CD4-positive, alpha-beta T cell (primary cell): ENCODE results near the gene TLCD3B. TPM values are rescaled to one million over a fixed set of nuclear protein-coding genes. Genes with fewer than 3 reads are reported as not detected.
A peak's percentile ranks its signal among the peaks of the same experiment; 100 is the strongest.

Experiments used
- ATAC-seq: fragments of 200-7000 bp; cut with Tn5 transposase; one replicate; pipeline ENCODE4 v1.10.0; 2022; ENCODE audit warnings: mild to moderate bottlenecking; ENCODE audit not compliant: poor library complexity
- CTCF ChIA-PET: fragments of 350-600 bp; sonication (Branson Sonifier 250); formaldehyde crosslinking; loops from one replicate; lab custom pipeline; 2021; ENCODE audit warnings: antibody characterized with exemption, inconsistent platforms; lab: Charles Lee
- POLR2A ChIA-PET: fragments of 350-600 bp; sonication (Branson Sonifier 250); formaldehyde crosslinking; loops from one replicate; lab custom pipeline; 2021; ENCODE audit warnings: antibody characterized with exemption, inconsistent platforms; lab: Charles Lee
- DNase-seq, 14 experiments: peaks; one replicate each; pipeline ENCODE4 v3.0.0-alpha.2; 2013 to 2020; ENCODE audit warnings: mixed read lengths in 2 of 14
- H3K27ac ChIP-seq, 2 donors: one replicate each; pipeline versions ENCODE4 v1.5.1 to v1.7.0; 2013; ENCODE audit warnings: low read length in 2 of 2, low read depth in 1 of 2, mild to moderate bottlenecking in 1 of 2
- H3K27me3 ChIP-seq, 2 experiments: 1 replicate in 1 of 2; 2 replicates in 1 of 2; pipeline versions ENCODE4 v1.6.1 to v1.7.0; 2013; ENCODE audit warnings: low read length in 2 of 2, control low read depth in 1 of 2, mild to moderate bottlenecking in 1 of 2, moderate library complexity in 1 of 2; ENCODE audit not compliant: insufficient read depth in 2 of 2, control insufficient read depth in 1 of 2
- H3K36me3 ChIP-seq: one replicate; pipeline ENCODE4 v1.6.1; 2013; ENCODE audit warnings: low read length, control low read depth; ENCODE audit not compliant: insufficient read depth
- H3K4me1 ChIP-seq: one replicate; pipeline ENCODE4 v1.6.1; 2013; ENCODE audit warnings: low read length, control low read depth; ENCODE audit not compliant: insufficient read depth
- H3K4me3 ChIP-seq: one replicate; pipeline ENCODE4 v1.5.1; 2013; ENCODE audit warnings: mild to moderate bottlenecking, low read length, moderate library complexity
- H3K9me3 ChIP-seq, 2 experiments: 1 replicate in 1 of 2; 2 replicates in 1 of 2; pipeline versions ENCODE4 v1.6.1 to v1.7.0; 2013; ENCODE audit warnings: low read length in 2 of 2, mild to moderate bottlenecking in 2 of 2, control low read depth in 1 of 2, moderate library complexity in 1 of 2; ENCODE audit not compliant: control insufficient read depth in 1 of 2, insufficient read depth in 1 of 2
- H3K27ac Mint-ChIP-seq: one replicate; pipeline ENCODE4 v1.8.0; 2020; ENCODE audit warnings: mixed read lengths
- H3K27me3 Mint-ChIP-seq: one replicate; pipeline ENCODE4 v1.8.0; 2021; ENCODE audit warnings: mixed read lengths
- H3K36me3 Mint-ChIP-seq: one replicate; pipeline ENCODE4 v1.8.0; 2021; ENCODE audit warnings: low read depth, mixed read lengths
- H3K4me1 Mint-ChIP-seq: one replicate; pipeline ENCODE4 v1.8.0; 2021; ENCODE audit warnings: low read depth, mixed read lengths
- H3K4me3 Mint-ChIP-seq: one replicate; pipeline ENCODE4 v1.8.0; 2020; ENCODE audit warnings: mild to moderate bottlenecking, mixed read lengths
- H3K9me3 Mint-ChIP-seq: one replicate; pipeline ENCODE4 v1.8.0; 2020; ENCODE audit warnings: mixed read lengths
- CTCF ChIP-seq: fragments of 200-600 bp; IDR thresholded peaks from one replicate; pipeline ENCODE4 v1.8.0; 2022; ENCODE audit warnings: antibody characterized with exemption, mild to moderate bottlenecking
- intact Hi-C, 2 experiments: fragments of 100-400 bp; cut with DNase I in 1 of 2; cut with micrococcal nuclease in 1 of 2; formaldehyde crosslinking; loops; one replicate each; pipeline versions ENCODE4 v1.15.1 to v1.9.0; 2023 to 2025; cut with DNase I, micrococcal nuclease
- total RNA-seq, 174 experiments: library from RNA in 2 of 174; stranded (reverse) in 2 of 174; gene quantifications; one replicate each; pipeline ENCODE4 v1.2.3 and lab custom pipeline; 2021 to 2026

The TLCD3B gene
- total RNA-seq, 2 experiments from 2014 or later: not detected

DNA sequence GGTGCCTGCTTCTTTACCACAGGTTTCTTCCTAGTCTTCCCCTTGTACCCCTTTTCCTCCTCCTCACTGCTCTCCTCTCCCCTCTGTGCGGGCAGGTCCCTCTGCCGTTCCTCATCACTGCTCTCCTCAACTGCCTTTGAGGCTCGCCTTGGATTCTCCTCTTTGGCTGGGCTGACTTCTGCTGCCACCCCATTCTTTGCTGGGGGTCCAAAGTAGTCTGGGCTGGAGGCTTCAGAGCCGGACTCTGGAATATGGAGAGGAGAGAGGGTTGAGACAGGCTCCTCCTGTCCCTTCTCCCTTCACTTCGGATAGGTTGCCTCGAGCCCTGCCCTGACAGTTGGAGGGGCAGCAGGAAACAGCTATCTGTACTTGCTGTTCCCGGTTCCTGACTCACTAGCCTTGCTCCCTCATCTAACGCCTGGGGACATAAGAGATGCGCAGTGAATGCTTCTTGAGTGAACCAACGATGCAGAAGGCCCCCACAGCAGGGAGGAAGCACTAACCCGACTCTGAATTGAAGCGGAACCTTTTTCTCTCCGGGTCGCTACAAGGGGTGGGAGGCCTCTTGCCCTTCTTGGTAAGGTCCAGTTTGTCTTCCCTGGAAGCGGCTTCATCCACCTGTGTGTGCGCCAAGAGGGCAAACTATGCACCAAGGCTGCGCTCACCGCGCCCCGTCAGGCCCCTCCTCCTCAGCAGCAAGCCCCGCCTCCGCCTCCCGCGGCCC lies 36.3 kb downstream of the TLCD3B start:
- intact Hi-C loops: loop anchor here (1.0 to 10.0 kb wide), 12 partner anchors 20 to 1170 kb away; partner anchors contain the start of genes ASPHD1 (in 1 of the 2), ATXN2L (in 1 of the 2), CDIPT (in 1 of the 2) and FBXL19 (in 1 of the 2)
- DNase-seq (peak in 7 of 14 experiments; percentile 56 to 77 (median 67)), ATAC-seq (no peak)
- peaks cover 29% of the 10 kb centered on the region for H3K4me1 ChIP-seq
- peaks cover 70% of the 10 kb centered on the region for H3K36me3 Mint-ChIP-seq
- peaks cover 33% of the 10 kb centered on the region for H3K4me1 Mint-ChIP-seq
- no peaks in the 10 kb centered on the region for H3K27me3 ChIP-seq
- peaks cover 47% of the 10 kb centered on the region for H3K36me3 ChIP-seq
- no peaks in the 10 kb centered on the region for H3K9me3 ChIP-seq
- ChIA-PET POLR2A (interaction anchor here (0.8 to 2.6 kb wide), 9 partner anchors 21 to 293 kb away, joined by 3 to 18 read pairs (median 5); partner anchors contain the start of genes ALDOA, CORO1A, KCTD13 and SEZ6L2), CTCF (no interaction called here)
- peak overlapping the region; percentile 83 for H3K4me3 ChIP-seq
- peak overlapping the region; percentile 98 for H3K4me3 Mint-ChIP-seq
- H3K27ac Mint-ChIP-seq: peak overlapping the region; percentile 99
- no peaks in the 10 kb centered on the region for H3K9me3 Mint-ChIP-seq
- H3K27me3 Mint-ChIP-seq: no peaks in the 10 kb centered on the region
- H3K27ac ChIP-seq: peak overlapping the region; percentile 98
- TF ChIP-seq CTCF: no peak

DNA sequence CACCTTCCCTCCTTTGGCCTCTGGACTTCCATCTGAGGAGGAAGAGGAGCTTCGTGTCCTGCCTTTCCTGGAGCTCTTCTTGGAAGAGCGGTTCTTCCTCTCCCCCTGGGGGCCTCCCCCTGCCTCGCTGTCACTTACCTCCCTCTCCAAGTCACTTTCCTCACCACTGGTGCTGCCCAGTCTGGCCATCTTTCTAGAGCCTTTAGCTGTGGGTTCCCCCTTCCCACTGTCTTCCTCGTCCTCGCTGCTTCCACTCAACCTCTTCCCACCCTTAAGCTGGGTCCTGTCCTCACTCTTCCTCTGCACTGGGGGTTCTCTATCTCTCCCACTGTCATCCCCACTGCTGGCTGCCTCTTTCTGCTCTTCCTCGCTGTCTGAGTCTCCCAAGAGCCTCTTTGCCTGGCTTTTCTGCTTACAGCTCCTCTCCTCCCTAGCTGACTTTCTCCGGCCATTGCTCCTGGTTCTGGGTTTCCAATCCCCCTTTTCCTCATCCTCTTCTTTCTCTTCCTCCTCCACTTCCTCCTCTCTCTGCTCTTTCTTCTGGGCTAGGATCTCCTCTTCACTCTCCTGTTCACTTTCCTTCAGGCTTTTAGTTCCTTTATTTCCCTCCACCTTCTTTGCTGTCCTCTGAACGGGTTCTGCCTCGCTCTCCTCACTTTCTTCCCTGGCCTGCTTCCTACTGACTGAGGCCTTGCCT lies 37.0 kb downstream of the TLCD3B start:
- Mint-ChIP-seq H3K4me1 (peaks cover 33% of the 10 kb centered on the region), H3K27me3 (no peaks in the 10 kb centered on the region), H3K9me3 (no peaks in the 10 kb centered on the region), H3K4me3 (peak overlapping the region; percentile 67), H3K27ac (peak overlapping the region; percentile 99), H3K36me3 (peaks cover 70% of the 10 kb centered on the region)
- Histone ChIP-seq H3K9me3 (no peaks in the 10 kb centered on the region), H3K27ac (peak overlapping the region; percentile 98), H3K36me3 (peaks cover 47% of the 10 kb centered on the region), H3K4me1 (peaks cover 27% of the 10 kb centered on the region), H3K27me3 (no peaks in the 10 kb centered on the region), H3K4me3 (no peak overlapping the region)
- CTCF ChIA-PET: no interaction called here
- intact Hi-C loops: loop anchor here (1.0 to 10.0 kb wide), 7 partner anchors 20 to 1169 kb away; partner anchors contain the start of genes ASPHD1 (in 1 of the 2), ATXN2L (in 1 of the 2), FBXL19 (in 1 of the 2) and KCTD13 (in 1 of the 2)
- no peak for DNase-seq
- no peak for ATAC-seq
- POLR2A ChIA-PET: interaction anchor here (0.6 to 1.3 kb wide), 4 partner anchors 20 to 167 kb away, joined by 3 to 4 read pairs (median 4); partner anchors contain the start of genes KCTD13 and TAOK2
- TF ChIP-seq CTCF: no peak

- H3K4me3 Mint-ChIP-seq: peak overlapping the region; percentile 71
These were observed 37.7 kb downstream of the TLCD3B start for GRCh38 chr16:29993191-29993902.

More at GRCh38 chr16:29993191-29993902, 37.7 kb downstream of the TLCD3B start:
- H3K36me3 ChIP-seq: peaks cover 55% of the 10 kb centered on the region
- Mint-ChIP-seq H3K9me3 (no peaks in the 10 kb centered on the region), H3K27ac (no peak overlapping the region), H3K36me3 (peaks cover 73% of the 10 kb centered on the region), H3K27me3 (no peaks in the 10 kb centered on the region), H3K4me1 (peaks cover 33% of the 10 kb centered on the region)
- H3K27ac ChIP-seq: no peak overlapping the region
- CTCF ChIA-PET: no interaction called here
- H3K4me1 ChIP-seq: peaks cover 27% of the 10 kb centered on the region
- no peak for TF ChIP-seq CTCF
- ATAC-seq: no peak
- intact Hi-C loops: loop anchor here in 1 of 2 experiments (5.0 to 10.0 kb wide), 4 partner anchors 91 to 1169 kb away; partner anchors contain the start of genes ASPHD1, ATXN2L, FBXL19 and SRCAP
- POLR2A ChIA-PET: interaction anchor here (0.6 to 1.1 kb wide), 3 partner anchors 19 to 143 kb away, joined by 3 to 4 read pairs (median 3); partner anchors contain the start of genes KCTD13 and TAOK2
- no peaks in the 10 kb centered on the region for H3K27me3 ChIP-seq
- DNase-seq: no peak
- no peak overlapping the region for H3K4me3 ChIP-seq
- no peaks in the 10 kb centered on the region for H3K9me3 ChIP-seq
